GM12878 (cell line): ENCODE measurements around the gene ZMYND10. TPM values are rescaled to one million over a fixed set of nuclear protein-coding genes. Genes with fewer than 3 reads are reported as not detected.

ENCODE experiments used
- ATAC-seq: fragments of 200-7000 bp; cut with Tn5 transposase; 3 replicates; pipeline ENCODE4 v1.9.1; 2020; ENCODE audit warnings: mild to moderate bottlenecking, moderate library complexity
- BruUV-seq: library from RNA; stranded (reverse); fragments of 400-500 nt; replicated peaks from 2 replicates; lab custom pipeline; 2021; lab: Mats Ljungman, UMichigan
- CTCF ChIA-PET: fragments of 300-600 bp; sonication (Branson Sonifier 250); formaldehyde crosslinking; extraction: SDS; loops from one replicate; lab custom pipeline; 2021; ENCODE audit warnings: inconsistent platforms; lab: Yijun Ruan, JAX
- POLR2A ChIA-PET: fragments of 350-600 bp; formaldehyde crosslinking; extraction: SDS; loops from one replicate; lab custom pipeline; 2021; ENCODE audit warnings: inconsistent platforms; lab: Charles Lee
- RAD21 ChIA-PET: fragments of 300-600 bp; sonication (Branson Sonifier 250); formaldehyde crosslinking; loops from one replicate; lab custom pipeline; 2023; ENCODE audit warnings: antibody characterized with exemption; ENCODE audit not compliant: unreplicated experiment; lab: Charles Lee
- SMC1A ChIA-PET: fragments of 300-600 bp; sonication (Branson Sonifier 250); formaldehyde crosslinking; loops from one replicate; lab custom pipeline; 2023; ENCODE audit not compliant: unreplicated experiment, uncharacterized antibody; lab: Charles Lee
- DNase-seq: peaks from one replicate; pipeline ENCODE4 v3.0.0-alpha.2; 2011; ENCODE audit warnings: low read depth, low spot score
- FAIRE-seq: peaks from 3 replicates; lab custom pipeline; 2011; peaks lifted over from hg19 to GRCh38; lab: Jason Lieb, UNC
- H2AFZ ChIP-seq: 2 replicates; pipeline ENCODE4 v1.6.0; 2011; ENCODE audit warnings: low read depth, low read length, control low read depth; ENCODE audit not compliant: control insufficient read depth
- H3K27ac ChIP-seq: 2 replicates; pipeline ENCODE4 v1.5.1; 2011; ENCODE audit warnings: control low read depth; ENCODE audit not compliant: control insufficient read depth, insufficient read depth
- H3K27me3 ChIP-seq, 2 experiments: replicated peaks in 1 of 2; 2 replicates each; pipeline versions ENCODE4 v1.6.0 to v1.6.1; 2011; ENCODE audit warnings: low read length in 1 of 2; ENCODE audit not compliant: control insufficient read depth in 2 of 2, insufficient read depth in 2 of 2
- H3K36me3 ChIP-seq, 2 experiments: 2 replicates each; pipeline ENCODE4 v1.5.1; 2011; ENCODE audit warnings: low read length in 1 of 2; ENCODE audit not compliant: control insufficient read depth in 2 of 2, insufficient read depth in 2 of 2
- H3K4me1 ChIP-seq: 2 replicates; pipeline ENCODE4 v1.6.1; 2011; ENCODE audit warnings: mild to moderate bottlenecking, low read length, moderate library complexity, mixed read lengths; ENCODE audit not compliant: control insufficient read depth, insufficient read depth
- H3K4me2 ChIP-seq: 2 replicates; pipeline ENCODE4 v1.6.0; 2011; ENCODE audit warnings: control low read depth; ENCODE audit not compliant: control insufficient read depth, insufficient read depth
- H3K4me3 ChIP-seq: fragments of 200-600 bp; sonication (generic); 2 replicates; pipeline ENCODE4 v1.5.1; 2016
- H3K79me2 ChIP-seq: 2 replicates; pipeline ENCODE4 v1.6.0; 2011; ENCODE audit warnings: low read length; ENCODE audit not compliant: control insufficient read depth, insufficient read depth
- H3K9ac ChIP-seq: 2 replicates; pipeline ENCODE4 v1.8.0; 2011; ENCODE audit warnings: low read length, control low read depth, mixed read lengths; ENCODE audit not compliant: control insufficient read depth, insufficient read depth
- H3K9me3 ChIP-seq: replicated peaks from 3 replicates; pipeline ENCODE4 v1.5.1; 2011; ENCODE audit warnings: mild to moderate bottlenecking, low read length; ENCODE audit not compliant: control insufficient read depth, insufficient read depth
- H4K20me1 ChIP-seq: 2 replicates; pipeline ENCODE4 v1.6.0; 2011; ENCODE audit not compliant: control insufficient read depth, insufficient read depth
- PKNOX1 ChIP-seq: fragments of 450-650 bp; IDR thresholded peaks from 2 replicates; pipeline ENCODE4 v1.6.1; 2016; ENCODE audit warnings: mild to moderate bottlenecking
- PML ChIP-seq: IDR thresholded peaks from 2 replicates; pipeline ENCODE4 v1.6.1; 2012; ENCODE audit warnings: low read length, inconsistent platforms
- TAF1 ChIP-seq: IDR thresholded peaks from 2 replicates; pipeline ENCODE4 v1.6.1; 2011; ENCODE audit warnings: mild to moderate bottlenecking, low read depth, low read length, borderline replicate concordance
- WGBS: methylation state at CpG from one replicate; pipeline ENCODE4 v1.1.6; 2016; ENCODE audit warnings: low lambda C conversion rate; ENCODE audit not compliant: insufficient replicate concordance, insufficient coverage; ENCODE audit errors: missing lambda C conversion rate; 5-methylcytosine and 5-hydroxymethylcytosine counted together
- in situ Hi-C: fragments of 300-500 bp; cut with MboI; formaldehyde crosslinking; loops from 9 replicates; pipeline ENCODE4 v1.14.3; 2018; ENCODE audit warnings: mixed read lengths
- intact Hi-C: fragments of 100-400 bp; cut with micrococcal nuclease; formaldehyde crosslinking; loops from one replicate; pipeline ENCODE4 v1.14.2; 2022; ENCODE audit not compliant: unreplicated experiment
- polyA plus RNA-seq, 11 experiments: library from polyadenylated mRNA; depleted of rRNA in 4 of 11; unstranded in 6 of 11; stranded (reverse) in 5 of 11; fragments of >200 nt; fragmentation: Nextera tagmentation in 4 of 11; fragmentation: Illumina TruSeq in 1 of 11; extraction: Ambion mirVana in 4 of 11; extraction: Trizol in 1 of 11; gene quantifications; 1 replicate in 1 of 11; 2 replicates in 10 of 11; pipeline versions ENCODE4 v1.2.1 to v1.2.3, GENCODE V29; 2011 to 2016; ENCODE audit warnings: inconsistent platforms in 2 of 11, missing spikeins in 2 of 11, low read depth in 1 of 11
- total RNA-seq, 4 experiments: library from RNA; depleted of rRNA in 3 of 4; stranded (reverse); fragments of >200 nt in 3 of 4; fragmentation: Illumina TruSeq in 1 of 4; extraction: Trizol in 1 of 4; gene quantifications; 2 replicates each; pipeline versions ENCODE4 v1.2.1 to v1.2.3, GENCODE V29; 2013 to 2021
- TF ChIP-seq, protein P1 (sequence below), 3 experiments: IDR thresholded peaks in 2 of 3; conservative IDR thresholded peaks in 1 of 3; 2 replicates each; pipeline ENCODE4 v1.5.1; 2011; ENCODE audit warnings: low read depth in 3 of 3, low read length in 3 of 3, mild to moderate bottlenecking in 3 of 3, control low read depth in 2 of 3, moderate library complexity in 2 of 3, inconsistent platforms in 1 of 3, mixed read lengths in 1 of 3; ENCODE audit not compliant: control insufficient read depth in 2 of 3, insufficient read depth in 1 of 3; ENCODE audit errors: extremely low read depth in 1 of 3

Gene ZMYND10
- total and polyA plus RNA-seq, 10 of the 15 experiments (the other 5 are each of a cell fraction or from before 2014, with no cell fraction given) = 0.11 to 1.0 (median 0.37) TPM

GRCh38 chr3:50353245-50354004 lies 7.9 kb upstream of the ZMYND10 start (continued):
- 0 out of 2 replicates have a peak, but pooled peaks have one; percentile 30 for TF ChIP-seq PML

- H3K27me3 ChIP-seq = no peaks in the 10 kb centered on the region
- H3K4me2 ChIP-seq = no peak overlapping the region
- peaks cover 27% of the 10 kb centered on the region for H3K4me1 ChIP-seq
- no peak overlapping the region for H2AFZ ChIP-seq
- H3K4me3 ChIP-seq = no peak overlapping the region
- DNase-seq (no peak), FAIRE-seq (no peak), ATAC-seq (no peak)
- RAD21 ChIA-PET = interaction anchor here (1.2 kb wide), 1 partner anchor 12 kb away, joined by 3 read pairs; the partner anchor contains the start of gene RASSF1
- TF ChIP-seq PKNOX1 (0 out of 2 replicates have a peak, but pooled peaks have one; percentile 15), TAF1 (no peak)
- TF ChIP-seq, protein P1, sequence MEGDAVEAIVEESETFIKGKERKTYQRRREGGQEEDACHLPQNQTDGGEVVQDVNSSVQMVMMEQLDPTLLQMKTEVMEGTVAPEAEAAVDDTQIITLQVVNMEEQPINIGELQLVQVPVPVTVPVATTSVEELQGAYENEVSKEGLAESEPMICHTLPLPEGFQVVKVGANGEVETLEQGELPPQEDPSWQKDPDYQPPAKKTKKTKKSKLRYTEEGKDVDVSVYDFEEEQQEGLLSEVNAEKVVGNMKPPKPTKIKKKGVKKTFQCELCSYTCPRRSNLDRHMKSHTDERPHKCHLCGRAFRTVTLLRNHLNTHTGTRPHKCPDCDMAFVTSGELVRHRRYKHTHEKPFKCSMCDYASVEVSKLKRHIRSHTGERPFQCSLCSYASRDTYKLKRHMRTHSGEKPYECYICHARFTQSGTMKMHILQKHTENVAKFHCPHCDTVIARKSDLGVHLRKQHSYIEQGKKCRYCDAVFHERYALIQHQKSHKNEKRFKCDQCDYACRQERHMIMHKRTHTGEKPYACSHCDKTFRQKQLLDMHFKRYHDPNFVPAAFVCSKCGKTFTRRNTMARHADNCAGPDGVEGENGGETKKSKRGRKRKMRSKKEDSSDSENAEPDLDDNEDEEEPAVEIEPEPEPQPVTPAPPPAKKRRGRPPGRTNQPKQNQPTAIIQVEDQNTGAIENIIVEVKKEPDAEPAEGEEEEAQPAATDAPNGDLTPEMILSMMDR (IDR thresholded peaks at IDR 0.05 in 2 of 3, conservative IDR thresholded peaks at IDR 0.05 in 1 of 3; ENCODE audit: control insufficient read depth in 2 of 3, extremely low read depth in 1 of 3, insufficient read depth in 1 of 3, low read depth in 3 of 3, low read length in 3 of 3) = peak; percentile 20 to 41 (median 22); a peak in 4 of 6 replicates
- WGBS = 23% methylated on average over 2 of the region's 2 CpGs
- H3K27ac ChIP-seq = no peak overlapping the region
- no peaks in the 10 kb centered on the region for H3K9me3 ChIP-seq
- H3K36me3 ChIP-seq = peaks cover 8 to 30% of the 10 kb centered on the region in 2 experiments; a peak in 2 of 4 replicates
- no peak overlapping the region for H3K9ac ChIP-seq
- in situ Hi-C loops (loop anchor here (10.0 kb wide), 1 partner anchor 1032 kb away; the partner anchor contains the start of gene MANF), intact Hi-C loops (no loop called here)
- CTCF ChIA-PET = interaction anchor here (1.2 to 2.7 kb wide), 5 partner anchors 14 to 190 kb away, joined by 3 to 12 read pairs (median 3); no protein-coding TSS in a partner anchor
- no TSS peak for BruUV-seq
- SMC1A ChIA-PET = interaction anchor here (0.5 kb wide), 1 partner anchor 259 kb away, joined by 3 read pairs; the partner anchor contains the start of gene CISH
- peaks cover 37% of the 10 kb centered on the region for H3K79me2 ChIP-seq
- POLR2A ChIA-PET = interaction anchor here (0.5 to 1.2 kb wide), 4 partner anchors 8 to 72 kb away, joined by 3 to 4 read pairs (median 4); no protein-coding TSS in a partner anchor
- peaks cover 2% of the 10 kb centered on the region; the same call in 1 of the 2 replicates for H4K20me1 ChIP-seq
Observed at GRCh38 chr3:50352781-50353180, 7.2 kb upstream of the ZMYND10 start.
